ENCODE measurements around the gene ACVR1. TPM values are rescaled to one million over a fixed set of nuclear protein-coding genes. Genes with fewer than 3 reads are reported as not detected.

Gene ACVR1
- total RNA-seq, 1 donor from 2014 or later = 66.6 TPM

GRCh38 chr2:157777427-157777826, 98.7 kb downstream of the ACVR1 start:
- Mint-ChIP-seq H3K27me3 (ENCODE audit: unreplicated experiment) (no peaks in the 10 kb centered on the region), H3K4me1 (ENCODE audit: unreplicated experiment) (peaks cover 8% of the 10 kb centered on the region), H3K9me3 (ENCODE audit: unreplicated experiment) (no peaks in the 10 kb centered on the region), H3K36me3 (ENCODE audit: unreplicated experiment) (peaks cover 37% of the 10 kb centered on the region), H3K27ac (ENCODE audit: unreplicated experiment) (no peak overlapping the region), H3K4me3 (ENCODE audit: unreplicated experiment) (no peak overlapping the region)
- peak; percentile 76 for TF ChIP-seq CTCF (IDR thresholded peaks at IDR 0.05)
- no peak for DNase-seq (ENCODE audit: extremely low spot score, unreplicated experiment)

- H3K4me1 Mint-ChIP-seq (ENCODE audit: unreplicated experiment) = no peaks in the 10 kb centered on the region
- no peaks in the 10 kb centered on the region for H3K9me3 Mint-ChIP-seq (ENCODE audit: unreplicated experiment)
- H3K27ac Mint-ChIP-seq (ENCODE audit: unreplicated experiment) = no peak overlapping the region
- TF ChIP-seq CTCF (IDR thresholded peaks at IDR 0.05) = no peak
- H3K27me3 Mint-ChIP-seq (ENCODE audit: unreplicated experiment) = no peaks in the 10 kb centered on the region
- peaks cover 50% of the 10 kb centered on the region for H3K36me3 Mint-ChIP-seq (ENCODE audit: unreplicated experiment)
- H3K4me3 Mint-ChIP-seq (ENCODE audit: unreplicated experiment) = no peak overlapping the region
- DNase-seq (ENCODE audit: extremely low spot score, unreplicated experiment) = no peak
Measured at GRCh38 chr2:157771234-157771633, 104.9 kb downstream of the ACVR1 start.

- no peak for TF ChIP-seq CTCF (IDR thresholded peaks at IDR 0.05)
- H3K27ac Mint-ChIP-seq (ENCODE audit: unreplicated experiment) = no peak overlapping the region
- H3K9me3 Mint-ChIP-seq (ENCODE audit: unreplicated experiment) = no peaks in the 10 kb centered on the region
- H3K36me3 Mint-ChIP-seq (ENCODE audit: unreplicated experiment) = peaks cover 54% of the 10 kb centered on the region
- no peaks in the 10 kb centered on the region for H3K4me1 Mint-ChIP-seq (ENCODE audit: unreplicated experiment)
- H3K4me3 Mint-ChIP-seq (ENCODE audit: unreplicated experiment) = no peak overlapping the region
- DNase-seq (ENCODE audit: extremely low spot score, unreplicated experiment) = no peak
- no peaks in the 10 kb centered on the region for H3K27me3 Mint-ChIP-seq (ENCODE audit: unreplicated experiment)
Measured at GRCh38 chr2:157769856-157770255, 106.3 kb downstream of the ACVR1 start.

- H3K27me3 Mint-ChIP-seq (ENCODE audit: unreplicated experiment) = no peaks in the 10 kb centered on the region
- no peaks in the 10 kb centered on the region for H3K4me1 Mint-ChIP-seq (ENCODE audit: unreplicated experiment)
- peaks cover 73% of the 10 kb centered on the region for H3K36me3 Mint-ChIP-seq (ENCODE audit: unreplicated experiment)
- peaks cover 14% of the 10 kb centered on the region for H3K9me3 Mint-ChIP-seq (ENCODE audit: unreplicated experiment)
- no peak overlapping the region for H3K4me3 Mint-ChIP-seq (ENCODE audit: unreplicated experiment)
- no peak for TF ChIP-seq CTCF (IDR thresholded peaks at IDR 0.05)
- H3K27ac Mint-ChIP-seq (ENCODE audit: unreplicated experiment) = no peak overlapping the region
- DNase-seq (ENCODE audit: extremely low spot score, unreplicated experiment) = no peak
Measured at GRCh38 chr2:157764386-157764785, 111.7 kb downstream of the ACVR1 start.

- no peak for TF ChIP-seq CTCF (IDR thresholded peaks at IDR 0.05)
- Mint-ChIP-seq H3K4me3 (ENCODE audit: unreplicated experiment) (no peak overlapping the region), H3K4me1 (ENCODE audit: unreplicated experiment) (no peaks in the 10 kb centered on the region), H3K27me3 (ENCODE audit: unreplicated experiment) (no peaks in the 10 kb centered on the region), H3K36me3 (ENCODE audit: unreplicated experiment) (peaks cover 81% of the 10 kb centered on the region), H3K27ac (ENCODE audit: unreplicated experiment) (no peak overlapping the region), H3K9me3 (ENCODE audit: unreplicated experiment) (peaks cover 38% of the 10 kb centered on the region)
- no peak for DNase-seq (ENCODE audit: extremely low spot score, unreplicated experiment)
Measured at GRCh38 chr2:157761520-157761919, 114.6 kb downstream of the ACVR1 start.

Measured in osteocyte (in vitro differentiated cells).